Measurements from ENCODE around the gene APBA1.
"Not testable (repeated sequence)": the region's sequence is repeated elsewhere in the genome, so short reads cannot be mapped to it uniquely, and the experiment has no call there.

The APBA1 gene

DNA sequence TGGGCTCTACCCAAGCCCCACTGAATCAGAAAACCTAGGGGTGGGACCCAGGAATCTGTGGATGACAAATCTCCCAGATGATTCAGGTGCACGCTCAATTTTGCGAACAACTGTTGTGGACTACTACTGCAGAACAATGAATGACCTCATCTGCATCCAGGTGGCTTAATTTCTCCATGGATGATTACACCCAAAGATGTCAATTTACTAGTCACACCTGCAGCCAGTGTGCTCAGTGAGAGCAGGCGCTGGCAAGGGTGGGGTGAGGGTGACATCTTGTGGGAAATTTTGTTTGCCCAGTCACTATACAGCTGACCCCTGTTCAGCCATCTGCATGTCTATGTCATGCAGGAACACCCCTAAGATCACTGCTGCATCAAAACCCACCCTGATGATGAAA lies 229.0 kb downstream of the APBA1 start:
- no peak for DNase-seq
- in situ Hi-C loops (cut with HindIII; ENCODE audit: low pct_ligation_motif_present, low pct_unique_long_range_greater_than_20kb, low sequenced_read_pairs), result loop anchor here (25.0 kb wide), 1 partner anchor 94 kb away; no protein-coding TSS in a partner anchor

DNA sequence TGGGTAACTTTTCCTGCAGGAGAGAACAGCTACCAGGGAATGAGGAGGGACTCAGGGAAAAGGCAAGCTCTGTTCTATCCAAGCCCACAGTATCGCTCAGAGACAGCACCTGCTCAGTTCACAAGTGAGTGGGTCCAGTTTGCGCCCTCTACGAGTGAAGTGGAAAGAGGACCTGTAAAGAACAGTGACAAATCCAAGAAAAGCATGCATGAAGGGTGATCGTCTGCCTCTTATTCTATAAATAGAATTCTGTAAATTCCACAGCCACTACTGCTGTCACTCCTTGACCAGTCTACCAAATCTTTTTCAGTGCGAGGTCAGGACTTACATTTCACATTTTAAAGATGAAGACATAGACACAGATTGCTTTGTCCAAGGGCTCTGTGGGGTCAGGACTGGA lies 229.7 kb downstream of the APBA1 start:
- in situ Hi-C loops (cut with HindIII; ENCODE audit: low pct_ligation_motif_present, low pct_unique_long_range_greater_than_20kb, low sequenced_read_pairs), result loop anchor here (25.0 kb wide), 1 partner anchor 95 kb away; no protein-coding TSS in a partner anchor
- peak; percentile 28 for DNase-seq

DNA sequence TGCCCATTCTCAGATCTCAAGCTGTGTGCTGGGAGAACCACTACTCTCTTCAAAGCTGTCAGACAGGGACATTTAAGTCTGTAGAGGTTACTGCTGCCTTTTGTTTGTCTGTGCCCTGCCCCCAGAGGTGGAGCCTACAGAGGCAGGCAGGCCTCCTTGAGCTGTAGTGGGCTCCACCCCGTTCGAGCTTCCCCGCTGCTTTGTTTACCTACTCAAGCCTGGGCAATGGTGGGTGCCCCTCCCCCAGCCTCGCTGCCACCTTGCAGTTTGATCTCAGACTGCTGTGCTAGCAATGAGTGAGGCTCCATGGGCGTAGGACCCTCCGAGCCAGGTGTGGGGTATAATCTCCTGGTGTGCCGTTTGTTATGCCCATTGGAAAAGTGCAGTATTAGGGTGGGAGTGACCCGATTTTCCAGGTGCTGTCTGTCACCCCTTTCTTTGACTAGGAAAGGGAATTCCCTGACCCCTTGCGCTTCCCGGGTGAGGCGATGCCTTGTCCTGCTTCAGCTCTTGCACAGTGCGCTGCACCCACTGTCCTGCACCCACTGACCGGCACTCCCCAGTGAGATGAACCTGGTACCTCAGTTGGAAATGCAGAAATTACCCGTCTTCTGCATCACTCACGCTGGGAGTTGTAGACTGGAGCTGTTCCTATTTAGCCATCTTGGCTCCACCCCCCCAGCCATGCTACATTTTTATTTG lies 231.8 kb downstream of the APBA1 start:
- in situ Hi-C loops (cut with HindIII; ENCODE audit: low pct_ligation_motif_present, low pct_unique_long_range_greater_than_20kb, low sequenced_read_pairs), result loop anchor here (25.0 kb wide), 1 partner anchor 97 kb away; no protein-coding TSS in a partner anchor
- not testable (repeated sequence) for DNase-seq

DNA sequence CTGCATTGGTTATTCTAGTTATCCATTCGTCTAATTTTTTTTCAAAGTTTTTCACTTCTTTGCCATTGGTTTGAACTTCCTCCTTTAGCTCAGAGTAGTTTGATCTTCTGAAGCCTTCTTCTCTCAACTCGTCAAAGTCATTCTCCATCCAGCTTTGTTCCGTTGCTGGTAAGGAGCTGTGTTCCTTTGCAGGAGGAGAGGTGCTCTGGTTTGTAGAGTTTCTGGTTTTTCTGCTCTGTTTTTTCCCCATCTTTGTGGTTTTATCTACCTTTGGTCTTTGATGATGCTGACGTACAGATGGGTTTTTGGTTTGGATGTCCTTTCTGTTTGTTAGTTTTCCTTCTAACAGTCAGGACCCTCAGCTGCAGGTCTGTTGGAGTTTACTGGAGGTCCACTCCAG lies 232.5 kb downstream of the APBA1 start:
- not testable (repeated sequence) for DNase-seq
- in situ Hi-C loops (cut with HindIII; ENCODE audit: low pct_ligation_motif_present, low pct_unique_long_range_greater_than_20kb, low sequenced_read_pairs), result loop anchor here (25.0 kb wide), 1 partner anchor 98 kb away; no protein-coding TSS in a partner anchor

DNA sequence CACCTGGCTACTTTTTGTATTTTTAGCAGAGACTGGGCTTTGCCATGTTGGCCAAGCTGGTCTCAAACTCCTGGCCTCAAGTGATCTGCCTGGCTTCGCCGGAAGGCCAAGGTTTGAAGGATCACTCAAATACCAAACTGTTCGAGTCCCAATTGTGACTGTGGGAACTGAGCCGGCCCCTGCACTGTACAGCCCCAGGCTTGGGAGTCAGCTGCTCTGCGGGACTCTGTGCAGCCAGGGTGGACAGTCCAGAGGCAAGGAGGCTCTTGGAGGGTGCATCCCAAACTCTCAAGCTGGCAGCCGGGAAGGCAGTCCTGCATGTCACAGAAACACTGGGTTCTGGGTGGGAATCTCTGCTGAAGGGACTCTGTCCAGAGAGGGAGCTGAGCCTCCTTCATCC lies 238.2 kb downstream of the APBA1 start:
- in situ Hi-C loops (cut with HindIII; ENCODE audit: low pct_ligation_motif_present, low pct_unique_long_range_greater_than_20kb, low sequenced_read_pairs), result loop anchor here (25.0 kb wide), 1 partner anchor 103 kb away; no protein-coding TSS in a partner anchor
- DNase-seq, result no peak

DNA sequence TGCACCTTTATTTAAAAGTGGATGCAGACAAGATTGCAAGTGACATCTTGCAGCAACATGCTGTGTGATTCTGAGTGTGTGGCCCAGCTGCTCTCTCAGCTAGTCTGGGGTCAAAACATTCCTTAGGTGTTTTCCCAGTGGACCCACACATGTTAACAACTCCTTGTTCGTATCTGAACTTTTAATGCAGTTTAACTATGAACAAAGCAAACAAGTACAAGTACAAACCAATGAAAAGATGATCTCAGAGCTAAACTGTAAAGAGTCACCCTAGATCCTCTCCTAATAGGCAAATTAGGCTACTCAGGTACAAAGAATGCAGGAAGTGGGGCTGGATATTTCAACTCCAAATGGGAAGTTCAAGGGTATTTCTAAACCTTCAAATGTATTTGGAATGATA lies 238.8 kb downstream of the APBA1 start:
- DNase-seq, result peak; percentile 17
- in situ Hi-C loops (cut with HindIII; ENCODE audit: low pct_ligation_motif_present, low pct_unique_long_range_greater_than_20kb, low sequenced_read_pairs), result loop anchor here (25.0 kb wide), 1 partner anchor 104 kb away; no protein-coding TSS in a partner anchor

DNA sequence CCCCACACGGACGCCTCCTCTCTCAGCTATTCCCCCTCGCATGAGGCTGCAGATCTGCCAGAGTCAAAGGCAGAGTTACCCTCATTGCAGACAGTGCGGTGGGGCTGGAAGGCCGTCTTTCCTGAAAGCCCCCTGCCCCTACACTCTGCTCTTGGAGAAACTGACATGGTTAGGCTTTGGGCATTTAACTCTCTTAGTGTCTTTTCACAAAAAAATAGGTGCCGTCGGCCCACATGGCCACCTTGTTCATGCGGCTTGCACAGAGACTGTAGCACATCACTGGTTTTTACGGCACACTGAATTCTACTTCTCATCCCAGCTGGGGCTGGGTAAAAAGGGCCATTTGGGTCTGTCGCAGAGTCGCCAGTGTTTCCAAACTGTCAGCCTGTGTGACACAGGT lies 239.5 kb downstream of the APBA1 start:
- DNase-seq, result no peak
- in situ Hi-C loops (cut with HindIII; ENCODE audit: low pct_ligation_motif_present, low pct_unique_long_range_greater_than_20kb, low sequenced_read_pairs), result loop anchor here (25.0 kb wide), 1 partner anchor 105 kb away; no protein-coding TSS in a partner anchor

DNA sequence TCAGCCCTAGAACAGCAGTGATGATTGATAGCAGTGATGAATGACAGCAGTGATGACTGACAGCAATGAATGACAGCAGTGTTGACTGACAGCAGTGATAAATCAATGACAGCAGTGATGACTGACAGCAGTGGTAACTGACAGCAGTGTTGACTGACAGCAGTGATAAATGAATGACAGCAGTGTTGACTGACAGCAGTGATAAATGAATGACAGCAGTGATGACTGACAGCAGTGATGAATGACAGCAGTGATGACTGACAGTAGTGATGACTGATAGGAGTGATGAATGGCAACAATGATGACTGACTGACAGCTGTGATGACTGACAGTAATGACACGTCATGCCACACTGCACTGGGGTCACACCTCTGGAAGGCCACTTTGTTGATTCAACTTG lies 240.4 kb downstream of the APBA1 start:
- in situ Hi-C loops (cut with HindIII; ENCODE audit: low pct_ligation_motif_present, low pct_unique_long_range_greater_than_20kb, low sequenced_read_pairs), result loop anchor here (25.0 kb wide), 1 partner anchor 106 kb away; no protein-coding TSS in a partner anchor

DNA sequence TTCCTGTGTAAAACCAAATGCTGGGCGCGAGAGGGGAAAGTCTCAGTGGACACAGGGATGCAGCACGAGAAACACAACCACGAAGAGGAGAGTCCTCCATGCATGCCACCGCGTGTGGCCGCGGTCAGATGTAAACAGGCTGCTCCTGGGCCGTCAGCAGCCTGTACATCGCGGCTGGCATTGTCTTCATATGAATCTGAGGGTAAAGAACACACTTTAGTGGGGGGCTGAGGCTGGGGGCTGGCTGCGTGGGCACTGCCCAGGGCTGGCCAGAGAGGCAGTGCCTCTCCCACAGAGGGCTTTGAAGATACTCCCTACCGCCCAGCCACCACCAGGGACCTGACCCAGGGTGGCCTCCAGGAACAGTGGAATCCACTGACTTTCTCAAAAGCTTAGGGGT lies 241.0 kb downstream of the APBA1 start:
- in situ Hi-C loops (cut with HindIII; ENCODE audit: low pct_ligation_motif_present, low pct_unique_long_range_greater_than_20kb, low sequenced_read_pairs), result loop anchor here (25.0 kb wide), 1 partner anchor 106 kb away; no protein-coding TSS in a partner anchor
- no peak for DNase-seq

More for the DNA sequence above, 240.4 kb downstream of the APBA1 start:
- no peak for DNase-seq

DNA sequence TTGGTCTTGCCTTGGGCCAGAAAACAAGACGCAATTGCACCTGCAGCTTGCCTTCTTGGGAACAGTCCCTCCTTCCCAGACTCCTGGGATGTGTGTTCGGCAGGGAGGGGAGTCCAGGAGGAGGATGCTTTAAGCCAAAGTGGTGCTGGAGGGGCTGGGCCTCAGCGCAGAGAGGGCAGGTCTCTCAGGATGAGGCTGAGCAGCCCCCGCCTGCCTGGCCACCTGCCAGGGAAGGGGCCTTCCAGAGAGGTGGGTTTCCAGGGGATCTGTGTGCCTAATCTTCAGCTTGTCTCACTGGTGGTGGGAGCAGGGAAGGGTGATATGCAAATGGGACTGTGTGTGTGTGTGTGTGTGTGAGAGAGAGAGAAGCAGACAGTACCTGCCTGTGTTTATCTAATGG lies 242.0 kb downstream of the APBA1 start:
- no peak for DNase-seq
- in situ Hi-C loops (cut with HindIII; ENCODE audit: low pct_ligation_motif_present, low pct_unique_long_range_greater_than_20kb, low sequenced_read_pairs), result loop anchor here (25.0 kb wide), 1 partner anchor 107 kb away; no protein-coding TSS in a partner anchor

DNA sequence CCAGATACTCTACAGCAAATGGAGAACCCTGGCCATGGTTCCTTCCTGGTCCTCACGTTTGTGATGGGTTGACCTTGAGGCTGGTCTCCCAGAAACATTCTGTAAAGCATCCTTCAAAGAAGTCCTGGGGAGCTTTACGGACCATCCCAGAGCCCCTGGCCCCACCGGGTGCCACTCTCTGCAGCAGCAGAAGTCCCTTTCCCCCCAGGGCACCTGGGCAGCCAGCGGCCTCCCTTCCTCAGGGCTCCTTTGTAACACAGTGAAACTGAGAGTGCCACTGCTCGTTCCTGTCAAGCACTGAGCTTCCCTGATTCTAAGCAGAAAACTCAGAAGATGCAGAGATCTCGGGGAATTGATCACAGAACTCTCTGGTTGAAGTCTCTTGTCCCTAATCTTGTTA lies 242.9 kb downstream of the APBA1 start:
- in situ Hi-C loops (cut with HindIII; ENCODE audit: low pct_ligation_motif_present, low pct_unique_long_range_greater_than_20kb, low sequenced_read_pairs), result loop anchor here (25.0 kb wide), 1 partner anchor 108 kb away; no protein-coding TSS in a partner anchor
- DNase-seq, result no peak

DNA sequence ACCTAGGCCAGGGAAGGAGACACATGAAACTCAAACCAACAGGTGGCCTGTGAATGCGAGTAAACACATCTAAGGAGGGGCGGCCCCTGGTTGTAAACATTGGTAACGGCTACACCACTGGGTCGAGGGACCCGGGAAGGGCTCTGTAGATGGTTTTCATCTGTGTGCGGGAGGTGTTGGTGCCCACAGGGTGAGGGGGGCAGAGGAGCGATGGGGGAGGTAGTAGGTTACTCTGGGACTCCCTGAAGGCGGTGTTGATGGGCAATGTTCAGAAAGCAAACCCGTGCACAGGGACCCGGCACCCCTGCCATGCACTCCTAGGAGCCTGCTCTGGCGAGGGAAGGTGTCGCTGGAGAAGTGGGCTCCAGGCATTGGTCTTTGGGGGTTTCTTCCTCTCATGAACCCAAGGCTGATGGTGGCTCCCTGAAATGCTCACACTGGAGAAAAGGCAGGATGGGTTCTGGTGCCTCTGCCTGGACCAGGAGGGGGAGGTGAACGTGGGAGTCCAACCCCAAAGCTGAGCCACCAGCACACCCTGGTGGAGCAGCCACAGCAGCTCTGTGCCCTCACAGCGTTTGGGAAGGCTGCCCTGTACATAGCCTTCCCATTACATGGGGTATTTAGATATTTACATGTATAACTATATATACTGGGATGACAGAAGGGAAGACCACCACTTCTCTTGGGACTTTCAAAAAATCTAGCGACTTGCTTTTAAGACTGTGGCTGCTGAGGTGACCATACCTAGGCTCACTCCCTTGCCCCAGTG lies 244.0 kb downstream of the APBA1 start:
- DNase-seq, result no peak
- in situ Hi-C loops (cut with HindIII; ENCODE audit: low pct_ligation_motif_present, low pct_unique_long_range_greater_than_20kb, low sequenced_read_pairs), result loop anchor here (25.0 kb wide), 1 partner anchor 109 kb away; no protein-coding TSS in a partner anchor

DNA sequence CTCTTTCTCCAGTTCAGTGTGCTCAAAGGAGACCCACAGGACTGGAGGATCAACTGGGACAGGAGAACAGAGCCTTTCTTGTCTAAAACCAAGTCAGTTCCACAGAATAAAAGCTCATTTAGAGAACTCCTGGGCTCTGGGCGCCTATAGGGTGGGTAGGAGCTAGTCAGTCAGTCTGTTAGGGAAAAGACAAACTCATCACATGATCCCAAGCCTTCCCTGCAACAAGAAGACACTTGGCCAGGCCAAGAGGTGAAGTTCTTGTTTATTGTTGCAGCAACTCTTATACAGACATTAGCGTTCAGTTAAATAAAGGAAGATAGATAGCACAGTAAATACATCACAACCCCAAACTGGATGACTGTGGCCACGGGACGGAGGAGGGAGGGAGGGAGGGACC lies 244.9 kb downstream of the APBA1 start:
- DNase-seq, result no peak
- in situ Hi-C loops (cut with HindIII; ENCODE audit: low pct_ligation_motif_present, low pct_unique_long_range_greater_than_20kb, low sequenced_read_pairs), result loop anchor here (25.0 kb wide), 1 partner anchor 110 kb away; no protein-coding TSS in a partner anchor

DNA sequence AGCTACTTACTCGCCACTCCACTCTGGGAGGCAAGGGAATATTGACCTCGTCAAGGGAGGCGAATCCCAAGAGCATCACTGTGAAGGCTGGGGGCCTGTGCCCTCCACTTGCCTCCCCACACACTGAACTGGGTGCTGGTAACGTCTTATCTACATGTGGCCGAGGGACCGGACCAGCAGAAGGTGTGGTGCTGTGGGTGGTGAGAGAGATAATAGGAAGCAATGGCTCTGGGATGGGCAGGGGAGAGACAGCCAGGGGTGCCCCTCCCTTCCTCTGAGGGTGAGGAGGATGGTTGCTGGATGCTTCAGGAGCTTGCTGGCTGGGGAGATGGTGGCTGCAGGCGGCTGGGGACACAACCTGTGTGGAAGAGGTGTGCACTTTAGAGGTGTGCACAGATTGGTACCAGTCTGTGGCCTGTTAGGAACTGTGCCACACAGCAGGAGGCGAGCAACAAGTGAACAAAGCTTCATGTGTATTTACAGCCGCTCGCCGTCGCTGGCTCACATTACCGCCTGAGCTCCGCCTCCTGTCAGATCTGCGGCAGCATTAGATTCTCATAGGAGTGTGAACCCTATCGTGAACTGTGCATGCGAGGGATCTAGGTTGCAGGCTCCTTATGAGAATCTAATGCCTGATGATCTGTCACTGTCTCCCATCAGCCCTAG lies 246.9 kb downstream of the APBA1 start:
- in situ Hi-C loops (cut with HindIII; ENCODE audit: low pct_ligation_motif_present, low pct_unique_long_range_greater_than_20kb, low sequenced_read_pairs), result loop anchor here (25.0 kb wide), 1 partner anchor 112 kb away; no protein-coding TSS in a partner anchor

DNA sequence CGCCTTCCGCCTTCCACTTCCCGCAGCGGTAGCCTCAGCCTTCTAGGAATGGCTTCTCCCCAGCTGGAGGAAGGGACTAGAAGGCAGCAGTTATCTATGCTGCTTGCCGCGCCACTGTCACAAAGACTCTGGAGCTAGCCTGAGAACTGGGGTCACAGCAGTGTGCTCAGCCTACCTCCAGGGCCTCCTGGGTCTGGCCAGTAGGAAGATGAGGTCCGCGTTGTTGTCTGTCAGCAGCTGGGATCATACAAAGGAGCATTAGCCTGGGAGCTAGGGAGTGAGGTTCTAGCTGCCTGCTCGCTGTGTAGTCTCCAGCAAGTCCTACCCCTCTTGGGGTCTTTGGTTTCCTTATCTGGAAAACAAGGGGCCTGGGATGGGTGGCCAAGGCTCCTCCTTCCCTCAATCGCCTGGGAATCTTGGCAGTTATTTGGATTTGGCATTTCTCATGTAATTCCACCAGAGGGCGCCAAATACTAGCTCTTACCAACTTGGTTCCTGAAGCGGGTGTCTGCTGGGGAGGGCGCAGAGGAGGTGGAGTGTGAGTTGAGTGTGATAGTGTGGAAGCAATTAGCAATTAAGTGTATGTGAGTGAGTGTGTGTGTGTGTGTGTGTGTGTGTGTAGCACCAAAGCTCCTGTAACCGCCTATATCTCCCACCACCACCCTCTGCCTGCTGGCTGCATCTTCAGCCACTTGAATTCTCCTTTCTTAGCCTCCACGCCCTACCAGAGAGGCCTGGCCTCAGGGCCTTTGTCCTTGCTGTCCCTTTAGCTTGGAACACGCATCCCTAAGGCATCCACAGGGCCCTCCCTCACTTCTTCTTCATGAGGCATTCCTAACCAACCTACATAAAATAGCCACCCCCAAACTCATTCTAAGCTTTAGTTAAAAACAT lies 250.0 kb downstream of the APBA1 start:
- in situ Hi-C loops (cut with HindIII; ENCODE audit: low pct_ligation_motif_present, low pct_unique_long_range_greater_than_20kb, low sequenced_read_pairs), result no loop called here
- DNase-seq, result peak; percentile 64

More for the DNA sequence above, 246.9 kb downstream of the APBA1 start:
- no peak for DNase-seq

DNA sequence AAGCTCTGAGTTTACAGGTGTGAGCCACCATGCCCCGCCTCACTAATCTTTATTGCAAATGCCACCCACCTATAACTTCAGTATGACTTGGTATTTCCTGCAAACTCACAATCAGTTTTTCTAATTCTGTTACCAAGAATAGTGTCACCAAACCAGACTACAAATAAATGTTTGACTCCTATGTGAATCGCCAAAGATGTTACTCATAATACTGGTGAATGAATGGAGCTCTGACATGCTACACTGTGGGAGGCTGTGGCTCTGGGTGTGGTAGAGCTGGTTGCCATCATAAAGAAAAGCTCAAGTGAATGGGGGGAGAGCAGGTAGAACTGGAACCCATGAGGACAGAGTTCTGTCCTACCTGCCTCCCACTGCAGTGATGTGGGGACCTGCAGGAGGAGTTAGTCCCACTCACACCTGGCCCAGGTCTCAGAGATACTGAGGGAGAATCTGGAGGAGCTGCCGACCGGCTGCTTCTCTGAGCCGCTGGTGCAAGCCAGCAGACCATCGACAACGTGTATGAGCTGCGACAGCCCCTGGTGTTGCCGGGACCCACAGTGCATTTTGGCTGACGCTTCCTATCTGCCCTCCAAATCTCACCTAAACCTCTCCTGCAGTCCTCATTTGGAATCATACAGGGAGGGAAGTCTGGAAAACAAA lies 251.4 kb downstream of the APBA1 start:
- no peak for DNase-seq
- in situ Hi-C loops (cut with HindIII; ENCODE audit: low pct_ligation_motif_present, low pct_unique_long_range_greater_than_20kb, low sequenced_read_pairs), result no loop called here

DNA sequence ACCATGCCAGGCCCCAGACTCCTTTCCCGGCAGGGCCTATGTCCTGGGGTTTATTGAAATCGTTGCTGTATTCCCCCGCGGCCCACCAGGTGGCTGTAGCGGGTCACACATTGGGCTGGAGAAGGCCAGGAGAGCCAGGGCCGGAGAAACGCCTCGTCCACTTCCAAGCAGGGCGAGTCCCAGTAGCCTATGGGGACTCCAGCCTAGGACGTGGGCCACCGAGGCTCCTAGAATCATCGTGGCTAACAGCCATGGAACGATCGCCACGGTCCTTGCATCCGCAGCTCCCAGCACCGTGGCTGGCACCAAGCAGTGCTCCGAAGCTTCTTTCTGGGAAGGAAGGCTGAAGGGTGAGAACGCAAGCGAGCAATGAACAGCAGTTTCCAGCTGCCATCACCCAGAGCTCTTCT lies 259.4 kb downstream of the APBA1 start:
- peak; percentile 54 for DNase-seq
- in situ Hi-C loops (cut with HindIII; ENCODE audit: low pct_ligation_motif_present, low pct_unique_long_range_greater_than_20kb, low sequenced_read_pairs), result no loop called here

Data from ACHN (cell line).